NCI-H82 treated with DMSO at 0.1 percent for 48 hours (cell line): Measurements from ENCODE around the gene CEP290.
"Not testable (repeated sequence)": the region's sequence is repeated elsewhere in the genome, so short reads cannot be mapped to it uniquely, and the experiment has no call there.

Experiments
- DNase-seq: peaks from one replicate; lab custom pipeline; 2025; ENCODE audit not compliant: unreplicated experiment; lab: John Stamatoyannopoulos, UW

The CEP290 gene

GRCh38 chr12:88144546-88145468 is 2.9 kb upstream of the CEP290 start:
- no peak for DNase-seq

- no peak for DNase-seq
Observed at GRCh38 chr12:88144037-88144436, 2.1 kb upstream of the CEP290 start.

- no peak for DNase-seq
Observed at GRCh38 chr12:88142610-88142991, 713 bp upstream of the CEP290 start.

- no peak for DNase-seq
Observed at GRCh38 chr12:88141425-88141773, 489 bp downstream of the CEP290 start.

- DNase-seq = not testable (repeated sequence)
Observed at GRCh38 chr12:88139711-88140110, 2.2 kb downstream of the CEP290 start.

- DNase-seq = not testable (repeated sequence)
Observed at GRCh38 chr12:88133181-88133580, 8.7 kb downstream of the CEP290 start.

GRCh38 chr12:88132392-88132791 is 9.5 kb downstream of the CEP290 start:
- no peak for DNase-seq

DNA sequence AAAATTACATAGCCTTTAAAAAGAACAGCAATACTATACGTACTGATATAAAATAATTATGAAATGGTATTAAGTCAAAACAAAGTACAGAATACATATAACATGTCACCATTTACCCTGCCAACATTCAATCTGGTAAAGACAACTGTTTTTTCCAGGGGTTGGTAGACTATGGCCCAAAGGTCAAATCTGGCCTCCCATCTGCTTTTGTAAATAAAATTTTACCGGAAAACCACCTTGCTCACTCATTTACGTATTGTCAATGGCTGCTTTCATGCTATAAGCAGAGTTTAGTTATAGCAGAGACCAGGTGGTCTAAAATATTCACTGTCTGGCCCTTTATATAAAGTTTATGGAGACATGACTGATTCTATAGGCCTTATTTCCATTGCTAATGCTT is 14.0 kb downstream of the CEP290 start:
- DNase-seq = no peak

DNA sequence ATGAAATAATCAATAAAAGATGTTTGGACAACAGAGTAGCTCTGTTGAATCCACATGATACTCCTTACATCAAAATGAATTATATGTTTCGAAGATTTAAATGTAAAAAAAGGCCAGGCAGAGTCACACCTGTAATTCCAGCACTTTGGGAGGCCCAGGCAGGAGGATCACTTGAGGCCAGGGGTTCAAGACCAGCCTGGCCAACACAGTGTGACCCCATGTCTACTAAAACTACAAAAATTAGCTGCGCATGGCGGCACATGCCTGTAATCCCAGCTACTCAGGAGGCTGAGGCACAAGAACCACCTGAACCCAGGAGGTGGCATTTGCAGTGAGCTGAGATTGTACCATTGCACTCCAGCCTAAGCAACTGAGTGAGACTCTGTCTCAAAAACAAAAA is 14.8 kb downstream of the CEP290 start:
- DNase-seq = no peak

DNA sequence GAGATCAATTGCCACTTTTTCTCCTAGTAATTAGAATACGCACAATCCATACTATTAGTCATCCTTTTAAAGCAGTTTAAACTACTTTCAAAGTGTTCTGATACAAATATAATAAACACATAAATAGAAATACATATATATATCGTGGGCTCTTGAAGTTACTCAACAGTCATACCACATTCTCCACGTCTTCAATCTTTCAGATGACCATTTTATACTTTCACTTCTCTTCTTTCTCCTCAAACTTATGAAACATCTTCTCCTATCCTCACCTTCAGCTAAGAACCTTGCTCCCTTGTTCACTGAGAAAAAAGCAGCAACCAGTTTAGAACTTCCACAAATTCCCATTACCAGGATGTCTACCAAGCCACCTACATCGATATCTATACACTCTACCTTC is 19.2 kb downstream of the CEP290 start:
- DNase-seq = no peak

- no peak for DNase-seq
Observed at GRCh38 chr12:88113871-88114270, 28.0 kb downstream of the CEP290 start.

DNA sequence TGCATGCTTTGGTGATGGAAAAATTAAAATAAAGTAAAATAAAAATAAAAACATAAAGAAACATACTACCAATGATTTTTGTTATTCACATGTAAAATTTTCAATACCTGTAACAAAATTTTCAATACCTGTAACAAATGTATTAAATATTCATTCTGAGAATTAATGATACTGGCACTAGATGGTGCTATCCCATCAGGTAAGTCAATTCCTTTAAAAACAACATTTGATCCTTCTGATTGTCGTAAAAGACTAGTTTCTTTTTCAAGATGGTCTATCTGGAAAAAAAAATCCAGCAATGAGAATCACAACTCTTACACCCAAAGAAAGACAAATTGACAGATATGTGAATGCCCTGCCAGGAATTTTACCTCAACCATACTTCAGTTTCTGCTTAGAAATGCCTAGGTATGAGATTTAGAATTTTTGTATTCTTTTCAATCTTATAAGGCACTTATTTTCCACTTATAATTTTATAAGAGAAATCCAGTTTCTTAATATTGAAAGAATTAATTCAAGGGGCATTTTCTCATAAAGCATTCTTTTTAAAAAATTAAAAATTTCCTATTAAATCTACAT is 30.7 kb downstream of the CEP290 start:
- no peak for DNase-seq

DNA sequence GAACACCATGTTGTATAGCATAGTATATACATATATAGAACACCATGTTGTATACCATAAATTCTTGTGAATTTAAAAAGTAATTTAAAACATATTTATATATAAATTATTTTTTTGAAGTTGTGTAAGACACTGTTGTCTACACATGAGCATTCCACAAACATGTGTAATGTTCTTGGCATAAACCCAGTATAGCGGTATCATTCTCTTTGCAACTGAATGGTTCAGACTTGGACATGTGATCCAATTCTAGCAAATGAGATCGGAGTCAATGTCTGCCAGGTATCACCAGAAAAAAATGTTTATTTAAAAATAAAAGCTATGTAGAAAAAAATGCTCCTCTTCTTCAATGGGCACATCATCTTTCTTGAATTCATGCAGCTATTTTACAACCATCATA is 33.9 kb downstream of the CEP290 start:
- DNase-seq = no peak

DNA sequence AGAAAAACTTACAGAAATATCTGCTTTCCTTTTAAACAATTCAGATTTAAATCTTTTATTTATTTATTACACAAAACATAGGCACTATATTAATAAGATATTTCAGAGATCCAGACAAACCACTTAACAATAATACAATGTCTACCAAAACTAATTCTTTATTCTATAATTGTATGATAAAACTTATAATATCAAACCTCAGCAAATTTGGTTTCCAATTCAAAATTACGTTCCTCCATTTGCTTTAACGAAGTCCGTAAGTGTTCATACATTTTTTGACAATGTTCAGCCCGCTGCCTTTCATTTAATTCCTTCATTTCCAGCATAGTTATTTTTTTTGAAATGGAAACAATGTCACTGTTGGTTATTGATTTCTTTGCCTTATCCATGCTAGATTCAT is 48.3 kb downstream of the CEP290 start:
- DNase-seq = no peak

DNA sequence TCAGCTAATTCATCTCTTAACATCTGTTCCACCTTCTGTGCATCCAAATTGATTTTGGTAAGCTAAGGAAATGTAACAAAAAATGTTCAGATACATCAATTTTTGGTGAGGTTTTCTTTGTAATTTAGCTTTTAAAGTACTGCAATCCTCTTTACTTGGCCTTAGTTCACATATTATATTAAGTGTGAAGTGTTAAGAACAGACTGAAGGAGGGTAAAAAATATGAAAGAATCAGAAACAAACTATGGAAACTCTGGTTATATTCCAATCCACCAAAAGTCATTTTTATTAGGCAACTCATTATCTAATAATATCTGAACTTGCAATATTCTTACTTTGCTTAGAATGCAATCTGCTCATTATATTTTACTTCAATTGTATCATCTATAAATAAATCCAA is 49.1 kb downstream of the CEP290 start:
- DNase-seq = no peak

GRCh38 chr12:88084210-88084609 is 57.7 kb downstream of the CEP290 start:
- no peak for DNase-seq

DNA sequence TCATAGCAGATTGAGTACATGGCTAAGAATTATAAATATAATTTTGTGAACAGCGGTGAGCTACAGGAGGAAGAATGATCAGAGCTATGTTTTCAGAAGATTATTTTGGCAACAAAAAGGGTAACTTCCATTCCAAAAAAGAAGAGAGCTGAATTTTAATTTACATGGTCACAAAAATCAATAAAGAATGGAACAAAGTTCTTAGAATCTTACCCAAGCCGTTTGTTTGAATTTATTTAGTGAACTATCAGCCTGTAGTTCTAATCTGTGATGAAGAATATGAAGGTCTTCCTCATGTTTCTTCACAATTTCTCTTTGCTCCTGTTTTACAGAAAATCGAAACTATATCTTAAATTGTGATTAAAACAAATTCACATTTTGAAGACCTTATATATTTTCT is 58.3 kb downstream of the CEP290 start:
- no peak for DNase-seq

- no peak for DNase-seq
Observed at GRCh38 chr12:88081247-88081646, 60.6 kb downstream of the CEP290 start.

DNA sequence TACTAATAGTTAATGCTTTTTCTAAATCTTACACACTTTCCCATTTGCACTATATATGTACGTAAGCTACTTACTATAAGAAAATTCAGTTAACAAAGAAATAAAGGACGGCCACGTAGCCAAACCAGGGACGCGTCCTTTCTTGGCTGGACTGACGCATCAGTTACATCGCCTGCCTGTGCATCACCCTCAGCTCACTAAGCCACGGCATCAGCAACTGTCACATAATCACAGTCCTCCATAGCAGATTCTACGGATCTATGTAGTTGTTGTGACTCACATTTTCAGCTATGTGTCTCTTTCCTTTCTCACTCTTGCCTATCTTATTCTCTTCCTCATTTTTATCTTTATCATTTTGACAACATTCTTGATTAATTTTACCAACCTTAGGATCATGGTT is 74.6 kb downstream of the CEP290 start:
- DNase-seq = no peak

DNA sequence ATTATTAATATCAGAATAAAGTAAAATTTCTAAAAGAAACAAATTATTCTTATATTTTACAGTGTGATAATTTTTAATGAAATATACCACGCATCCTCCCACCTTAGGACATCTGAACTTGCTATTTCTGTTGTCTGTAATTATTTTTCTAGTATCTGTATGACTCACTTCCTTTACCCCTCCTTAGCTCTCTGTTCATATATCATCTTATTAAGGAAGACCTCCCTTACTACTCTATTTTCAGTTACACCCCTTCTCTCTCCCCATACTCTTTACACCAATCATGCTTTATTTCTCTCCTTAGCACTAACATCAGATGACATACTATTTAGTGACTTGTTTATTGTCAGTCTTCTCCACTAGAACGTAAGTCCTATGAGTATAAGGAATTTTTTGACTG is 78.5 kb downstream of the CEP290 start:
- no peak for DNase-seq

DNA sequence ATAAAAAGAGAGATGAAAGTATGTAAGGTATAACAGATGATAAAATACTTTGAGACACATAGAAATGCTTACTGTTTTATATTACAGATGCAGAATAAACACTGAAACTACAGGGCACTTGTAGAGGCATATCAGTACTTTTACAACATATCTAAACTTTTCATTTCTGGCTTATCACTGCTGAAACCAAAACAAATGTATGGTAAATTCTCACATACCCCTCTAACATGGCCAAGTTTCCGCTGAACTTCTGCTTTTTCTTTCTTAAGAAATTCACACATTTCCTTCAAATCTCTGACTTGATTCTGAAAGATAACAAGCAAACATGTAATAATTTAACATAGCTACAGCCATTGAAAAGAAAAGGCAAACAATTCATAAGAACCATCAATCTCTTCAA is 79.4 kb downstream of the CEP290 start:
- DNase-seq = no peak

GRCh38 chr12:88058719-88059077 is 83.2 kb downstream of the CEP290 start:
- DNase-seq = no peak
